HEK293T (cell line): Measurements from ENCODE around the gene SGIP1.

Source experiments
- CTCF ChIA-PET: fragments of 350-600 bp; formaldehyde crosslinking; extraction: SDS; loops from one replicate; lab custom pipeline; 2021; ENCODE audit warnings: antibody characterized with exemption, inconsistent platforms; lab: Yijun Ruan, JAX
- POLR2A ChIA-PET: fragments of 350-600 bp; formaldehyde crosslinking; extraction: SDS; loops from one replicate; lab custom pipeline; 2020; ENCODE audit warnings: antibody characterized with exemption, inconsistent platforms; lab: Yijun Ruan, JAX
- DNase-seq: peaks from one replicate; pipeline ENCODE4 v3.0.0; 2012; ENCODE audit warnings: mixed read lengths; ENCODE audit errors: extremely low spot score
- ARNT ChIP-seq: fragments of 450-650 bp; IDR thresholded peaks from 2 replicates; pipeline ENCODE4 v1.6.1; 2017; ENCODE audit warnings: mild to moderate bottlenecking
- BHLHE40 ChIP-seq: fragments of 450-650 bp; IDR thresholded peaks from 2 replicates; pipeline ENCODE4 v1.6.1; 2016; ENCODE audit warnings: mild to moderate bottlenecking, moderate library complexity, borderline replicate concordance
- CTBP1 ChIP-seq: fragments of 450-650 bp; IDR thresholded peaks from 2 replicates; pipeline ENCODE4 v1.6.1; 2016; ENCODE audit warnings: borderline replicate concordance
- ELF4 ChIP-seq: fragments of 450-650 bp; IDR thresholded peaks from 2 replicates; pipeline ENCODE4 v1.6.1; 2017; ENCODE audit warnings: antibody characterized with exemption
- FOXA1 ChIP-seq: fragments of 450-650 bp; IDR thresholded peaks from 2 replicates; pipeline ENCODE4 v1.6.1; 2016; ENCODE audit warnings: mild to moderate bottlenecking
- FOXK2 ChIP-seq: fragments of 450-650 bp; IDR thresholded peaks from 2 replicates; pipeline ENCODE4 v1.6.1; 2016; ENCODE audit warnings: mild to moderate bottlenecking
- FOXM1 ChIP-seq: fragments of 450-650 bp; IDR thresholded peaks from 2 replicates; pipeline ENCODE4 v1.6.1; 2017; ENCODE audit warnings: mild to moderate bottlenecking, borderline replicate concordance
- HDGF ChIP-seq: fragments of 450-650 bp; IDR thresholded peaks from 2 replicates; pipeline ENCODE4 v1.6.1; 2017; ENCODE audit warnings: antibody characterized with exemption, borderline replicate concordance
- L3MBTL2 ChIP-seq: fragments of 450-650 bp; conservative IDR thresholded peaks from 2 replicates; pipeline ENCODE4 v1.6.1; 2016; ENCODE audit warnings: mild to moderate bottlenecking
- LEF1 ChIP-seq: fragments of 450-650 bp; IDR thresholded peaks from 2 replicates; pipeline ENCODE4 v1.6.1; 2017; ENCODE audit warnings: mild to moderate bottlenecking, borderline replicate concordance
- NFRKB ChIP-seq: fragments of 450-650 bp; IDR thresholded peaks from 2 replicates; pipeline ENCODE4 v1.6.1; 2016; ENCODE audit warnings: mild to moderate bottlenecking, moderate library complexity
- PKNOX1 ChIP-seq: fragments of 450-650 bp; IDR thresholded peaks from 2 replicates; pipeline ENCODE4 v1.6.1; 2016
- SP1 ChIP-seq: fragments of 450-650 bp; IDR thresholded peaks from 2 replicates; pipeline ENCODE4 v1.6.1; 2017
- SUZ12 ChIP-seq: fragments of 450-650 bp; IDR thresholded peaks from 2 replicates; pipeline ENCODE4 v1.6.1; 2016; ENCODE audit warnings: mild to moderate bottlenecking
- TARDBP ChIP-seq: fragments of 450-650 bp; IDR thresholded peaks from 2 replicates; pipeline ENCODE4 v1.6.1; 2016
- ZNF384 ChIP-seq: fragments of 450-650 bp; IDR thresholded peaks from 2 replicates; pipeline ENCODE4 v1.6.1; 2016

The SGIP1 gene

GRCh38 chr1:66502086-66502485, 31.9 kb upstream of the SGIP1 start:
- ChIA-PET CTCF (interaction anchor here (0.6 to 0.9 kb wide), 3 partner anchors 11 to 542 kb away, joined by 3 read pairs; no protein-coding TSS in a partner anchor), POLR2A (no interaction called here)
- no peak for DNase-seq
- TF ChIP-seq FOXA1 = no peak

GRCh38 chr1:66503841-66504470, 30.0 kb upstream of the SGIP1 start:
- TF ChIP-seq FOXK2 = no peak
- no peak for TF ChIP-seq LEF1
- TF ChIP-seq HDGF = no peak
- TF ChIP-seq ARNT = no peak
- no peak for TF ChIP-seq SP1
- no peak for TF ChIP-seq NFRKB
- TF ChIP-seq ZNF384 = no peak
- no peak for TF ChIP-seq SUZ12
- TF ChIP-seq BHLHE40 = no peak
- TF ChIP-seq PKNOX1 = no peak
- no peak for TF ChIP-seq ELF4
- no peak for TF ChIP-seq FOXA1
- TF ChIP-seq CTBP1 = no peak
- no peak for TF ChIP-seq TARDBP
- no peak for TF ChIP-seq FOXM1
- no peak for TF ChIP-seq L3MBTL2
- ChIA-PET POLR2A (interaction anchor here (1.0 kb wide), 1 partner anchor 39 kb away, joined by 3 read pairs; no protein-coding TSS in a partner anchor), CTCF (interaction anchor here (0.5 to 1.9 kb wide), 15 partner anchors 9 to 363 kb away, joined by 3 to 15 read pairs (median 5); no protein-coding TSS in a partner anchor)
- peak; percentile 72 for DNase-seq

GRCh38 chr1:66505671-66506392, 28.1 kb upstream of the SGIP1 start:
- ChIA-PET CTCF (interaction anchor here (0.6 to 1.9 kb wide), 4 partner anchors 9 to 256 kb away, joined by 3 to 5 read pairs (median 3); no protein-coding TSS in a partner anchor), POLR2A (no interaction called here)
- DNase-seq = no peak
- TF ChIP-seq TARDBP (no peak), BHLHE40 (no peak), HDGF (no peak), CTBP1 (no peak), PKNOX1 (no peak), ZNF384 (no peak), LEF1 (no peak), FOXM1 (no peak), SUZ12 (no peak), ELF4 (no peak), ARNT (no peak), SP1 (no peak), FOXK2 (no peak), L3MBTL2 (no peak)

GRCh38 chr1:66506393-66506687, 27.6 kb upstream of the SGIP1 start:
- no peak for DNase-seq
- TF ChIP-seq SUZ12 = no peak
- TF ChIP-seq CTBP1 = no peak
- no peak for TF ChIP-seq NFRKB
- no peak for TF ChIP-seq FOXK2
- TF ChIP-seq L3MBTL2 = no peak
- TF ChIP-seq PKNOX1 = no peak
- TF ChIP-seq BHLHE40 = no peak
- TF ChIP-seq ZNF384 = no peak
- no peak for TF ChIP-seq SP1
- no peak for TF ChIP-seq FOXM1
- no peak for TF ChIP-seq HDGF
- no peak for TF ChIP-seq ARNT
- no peak for TF ChIP-seq TARDBP
- TF ChIP-seq LEF1 = no peak
- TF ChIP-seq FOXA1 = no peak
- no peak for TF ChIP-seq ELF4
- ChIA-PET CTCF (interaction anchor here (0.6 to 1.9 kb wide), 4 partner anchors 10 to 413 kb away, joined by 3 to 6 read pairs (median 5); no protein-coding TSS in a partner anchor), POLR2A (no interaction called here)

- DNase-seq = no peak
- TF ChIP-seq FOXM1 = no peak
- no peak for TF ChIP-seq BHLHE40
- no peak for TF ChIP-seq SUZ12
- no peak for TF ChIP-seq ELF4
- no peak for TF ChIP-seq FOXA1
- TF ChIP-seq SP1 = no peak
- TF ChIP-seq FOXK2 = no peak
- TF ChIP-seq CTBP1 = no peak
- no peak for TF ChIP-seq ARNT
- no peak for TF ChIP-seq NFRKB
- TF ChIP-seq PKNOX1 = no peak
- no peak for TF ChIP-seq LEF1
- no peak for TF ChIP-seq ZNF384
- no peak for TF ChIP-seq L3MBTL2
- TF ChIP-seq HDGF = no peak
- ChIA-PET POLR2A (no interaction called here), CTCF (interaction anchor here (0.6 to 1.9 kb wide), 5 partner anchors 10 to 413 kb away, joined by 3 to 6 read pairs (median 5); no protein-coding TSS in a partner anchor)
Measured at GRCh38 chr1:66506991-66507390, 27.0 kb upstream of the SGIP1 start.
